ENCODE results near the gene CBY1.
"Not testable (repeated sequence)": the region's sequence is repeated elsewhere in the genome, so short reads cannot be mapped to it uniquely, and the experiment has no call there.

CBY1 gene

DNA sequence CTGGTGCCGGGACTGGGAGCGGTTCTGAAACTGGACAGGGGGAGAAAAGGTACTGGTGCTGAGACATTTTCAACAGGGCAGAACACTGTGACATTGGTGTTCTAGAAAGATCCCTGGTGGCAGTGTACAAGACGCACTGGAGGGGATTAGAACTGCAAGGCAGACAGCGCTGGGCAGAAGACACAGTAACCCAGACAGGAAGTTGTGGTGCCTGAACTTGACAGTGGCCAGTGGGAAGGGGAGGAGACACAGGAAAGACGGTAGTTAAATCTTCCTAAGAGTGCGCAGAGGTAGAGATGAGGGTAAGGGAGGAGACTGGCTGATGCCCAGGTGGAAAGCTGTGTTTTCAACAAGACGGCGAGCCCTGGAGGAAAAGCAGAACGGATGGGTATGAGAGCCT is 24.7 kb upstream of the CBY1 start:
- no peak for DNase-seq (ENCODE audit: extremely low read depth, low read depth)
- TF ChIP-seq CTCF (IDR thresholded peaks at IDR 0.05; ENCODE audit: low read depth, low read length): no peak

DNA sequence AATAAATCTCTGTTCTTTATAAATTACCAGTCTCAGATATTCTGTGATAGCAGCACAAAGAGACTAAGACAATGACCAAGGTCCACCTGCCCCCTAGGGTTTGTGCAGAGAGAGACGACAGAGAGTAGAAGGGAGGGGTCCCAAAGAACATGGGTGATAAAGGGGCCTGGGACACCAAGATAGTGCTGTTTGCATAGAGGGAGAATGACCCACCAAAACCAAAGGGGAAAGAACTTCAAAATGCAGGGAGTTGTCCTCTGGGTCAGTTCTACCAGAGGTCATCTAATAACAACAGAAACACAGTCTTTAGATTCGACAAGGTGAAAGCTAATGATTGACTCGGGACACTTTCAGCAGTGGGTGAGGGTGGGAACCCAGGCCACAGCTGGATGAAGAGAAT is 23.9 kb upstream of the CBY1 start:
- no peak for TF ChIP-seq CTCF (IDR thresholded peaks at IDR 0.05; ENCODE audit: low read depth, low read length)
- no peak for DNase-seq (ENCODE audit: extremely low read depth, low read depth)

- TF ChIP-seq CTCF (IDR thresholded peaks at IDR 0.05; ENCODE audit: low read depth, low read length): no peak
- no peak for DNase-seq (ENCODE audit: extremely low read depth, low read depth)
Measured at GRCh38 chr22:38638216-38638615, 18.2 kb upstream of the CBY1 start.

GRCh38 chr22:38638728-38639127 is 17.7 kb upstream of the CBY1 start:
- no peak for TF ChIP-seq CTCF (IDR thresholded peaks at IDR 0.05; ENCODE audit: low read depth, low read length)
- DNase-seq (ENCODE audit: extremely low read depth, low read depth): no peak

DNA sequence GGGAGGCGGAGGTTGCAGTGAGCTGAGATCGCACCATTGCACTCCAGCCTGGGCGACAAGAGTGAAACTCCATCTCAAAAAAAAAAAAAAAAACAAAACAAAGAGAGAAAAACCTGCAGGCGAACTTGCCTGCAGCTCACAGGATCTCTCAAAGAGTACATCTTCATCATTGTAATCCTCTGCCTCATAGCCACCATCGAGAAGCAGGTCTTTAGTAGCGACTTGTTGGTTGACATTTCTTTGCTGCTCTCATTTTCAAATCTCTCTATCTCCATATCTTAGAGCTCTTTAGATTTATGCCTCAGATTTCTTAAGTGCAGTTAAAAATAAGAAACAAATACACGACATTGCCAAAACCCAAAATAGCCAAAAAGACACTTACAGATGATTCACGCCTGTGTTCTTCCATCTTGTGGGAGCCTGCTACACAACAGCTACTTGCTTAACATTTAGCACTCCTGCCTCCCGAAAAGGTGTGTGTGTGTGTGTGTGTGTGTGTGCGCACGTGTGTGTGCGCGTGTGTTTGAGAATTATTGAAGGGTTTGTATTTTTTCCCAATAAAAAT is 14.9 kb upstream of the CBY1 start:
- no peak for TF ChIP-seq CTCF (IDR thresholded peaks at IDR 0.05; ENCODE audit: low read depth, low read length)
- DNase-seq (ENCODE audit: extremely low read depth, low read depth): no peak

DNA sequence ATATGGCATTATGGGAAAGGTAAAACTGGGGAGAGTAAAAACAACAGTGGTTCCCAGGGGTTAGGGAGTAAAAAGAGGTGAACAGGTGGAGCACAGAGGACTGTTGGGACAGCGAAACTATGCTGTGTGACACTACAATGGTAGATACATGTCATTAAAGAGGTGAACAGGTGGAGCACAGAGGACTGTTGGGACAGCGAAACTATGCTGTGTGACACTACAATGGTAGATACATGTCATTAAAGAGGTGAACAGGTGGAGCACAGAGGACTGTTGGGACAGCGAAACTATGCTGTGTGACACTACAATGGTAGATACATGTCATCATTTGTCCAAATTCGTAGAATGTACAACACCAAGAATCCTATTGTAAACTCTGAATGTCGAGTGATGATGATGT is 12.2 kb upstream of the CBY1 start:
- not testable (repeated sequence) for DNase-seq (ENCODE audit: extremely low read depth, low read depth)

- DNase-seq (ENCODE audit: extremely low read depth, low read depth): no peak
- TF ChIP-seq CTCF (IDR thresholded peaks at IDR 0.05; ENCODE audit: low read depth, low read length): no peak
Measured at GRCh38 chr22:38645430-38645829, 11.0 kb upstream of the CBY1 start.

DNA sequence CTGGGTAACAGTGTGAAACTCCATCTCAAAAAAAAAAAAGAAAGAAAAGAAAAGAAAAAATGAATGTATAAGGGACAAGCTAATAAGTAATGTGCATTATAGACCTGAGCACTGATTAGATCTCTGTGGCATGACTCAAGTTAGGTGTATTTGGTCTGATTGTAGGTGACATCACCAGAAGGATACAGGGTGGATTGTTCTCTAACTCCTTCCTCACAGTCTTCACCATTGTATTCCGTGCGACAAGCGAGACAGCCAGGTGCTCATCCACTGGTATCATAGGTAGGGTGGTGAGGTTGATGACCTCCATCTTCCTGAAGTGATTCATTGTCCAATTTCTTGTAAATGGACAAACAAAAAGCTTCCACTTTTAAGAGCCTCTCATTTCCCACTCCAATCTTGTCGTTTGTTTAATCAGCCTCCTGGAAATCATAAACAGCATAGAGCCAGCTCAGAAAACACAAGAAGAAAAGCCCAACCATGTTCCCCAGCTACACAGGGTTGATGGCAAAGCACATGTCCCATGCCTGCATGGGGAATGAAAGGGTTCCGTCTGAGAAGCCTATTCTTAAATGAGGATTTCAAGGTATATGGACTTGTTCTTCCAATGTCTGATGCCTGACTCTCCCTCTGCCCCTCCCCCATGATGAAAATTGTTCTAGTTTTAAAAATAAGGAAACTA is 6.5 kb upstream of the CBY1 start:
- no peak for TF ChIP-seq CTCF (IDR thresholded peaks at IDR 0.05; ENCODE audit: low read depth, low read length)
- DNase-seq (ENCODE audit: extremely low read depth, low read depth): no peak
